AG20443 (cell line): ENCODE measurements around the gene COLEC11.
"Not testable (repeated sequence)": the region's sequence is repeated elsewhere in the genome, so short reads cannot be mapped to it uniquely, and the experiment has no call there.

Source experiments
- DNase-seq: peaks from one replicate; pipeline ENCODE4 v3.0.0; 2012; ENCODE audit warnings: low spot score, mixed read lengths

Gene COLEC11

DNA sequence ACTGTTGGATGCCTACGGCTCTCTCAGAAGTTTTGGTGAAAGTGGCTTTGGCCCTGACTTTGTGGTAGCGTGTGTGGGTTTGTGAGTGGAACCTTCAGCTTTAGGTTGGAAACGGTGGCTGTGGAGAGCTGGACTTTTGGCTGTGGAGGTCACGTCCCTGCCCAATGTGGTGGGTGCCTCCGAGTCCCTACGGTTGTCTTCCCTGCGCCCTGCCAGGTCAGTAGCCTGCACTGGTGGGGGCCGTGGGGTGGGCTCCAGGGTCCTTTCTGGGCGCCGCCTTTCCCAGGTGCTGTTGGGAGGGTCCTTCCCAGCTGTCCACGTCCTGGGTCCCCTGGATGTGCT lies 11.1 kb downstream of the COLEC11 start:
- DNase-seq = no peak

DNA sequence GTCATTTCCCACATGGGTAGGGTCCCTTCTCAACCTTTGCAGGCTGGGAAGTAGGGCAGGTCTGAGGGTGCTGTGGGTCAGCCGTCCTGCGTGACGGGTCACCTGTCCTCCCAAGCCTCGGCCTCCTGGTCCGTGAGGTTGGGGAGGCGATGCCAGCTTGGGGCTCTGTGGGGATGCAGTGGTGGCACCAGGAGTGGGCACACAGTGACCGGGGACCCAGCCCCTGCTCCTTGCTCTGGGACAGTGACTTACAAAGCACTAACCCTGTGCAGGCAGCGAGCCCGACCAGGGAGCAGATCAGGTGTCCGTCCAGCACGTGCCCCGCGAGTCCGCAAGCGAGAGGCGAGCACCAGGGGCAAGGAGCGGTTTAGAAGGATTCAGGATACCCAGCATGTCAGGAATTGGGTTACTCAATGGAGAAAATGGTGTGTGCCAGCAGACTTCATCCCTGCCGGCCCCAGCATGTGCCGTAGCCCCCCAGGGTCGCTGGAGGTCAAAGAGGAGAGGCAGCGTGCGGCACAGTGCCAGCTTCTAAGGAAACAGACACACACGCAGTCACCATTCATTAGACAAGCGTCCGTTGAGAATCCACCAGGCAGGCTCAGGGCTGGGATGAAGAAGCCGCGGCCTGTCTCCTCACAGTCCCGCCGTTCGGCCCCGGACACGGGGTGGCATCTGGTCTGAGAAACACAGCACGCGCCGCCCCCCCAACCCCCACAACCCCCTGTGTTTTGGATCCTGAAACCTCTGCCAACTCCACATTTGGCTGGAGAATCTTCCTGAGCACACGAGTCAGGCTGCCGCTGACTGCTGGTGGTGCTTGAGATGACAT lies 11.7 kb downstream of the COLEC11 start:
- DNase-seq = no peak

GRCh38 chr2:3608373-3609278 lies 13.7 kb downstream of the COLEC11 start:
- no peak for DNase-seq

- DNase-seq = not testable (repeated sequence)
Observed at GRCh38 chr2:3609279-3609673, 14.4 kb downstream of the COLEC11 start.

DNA sequence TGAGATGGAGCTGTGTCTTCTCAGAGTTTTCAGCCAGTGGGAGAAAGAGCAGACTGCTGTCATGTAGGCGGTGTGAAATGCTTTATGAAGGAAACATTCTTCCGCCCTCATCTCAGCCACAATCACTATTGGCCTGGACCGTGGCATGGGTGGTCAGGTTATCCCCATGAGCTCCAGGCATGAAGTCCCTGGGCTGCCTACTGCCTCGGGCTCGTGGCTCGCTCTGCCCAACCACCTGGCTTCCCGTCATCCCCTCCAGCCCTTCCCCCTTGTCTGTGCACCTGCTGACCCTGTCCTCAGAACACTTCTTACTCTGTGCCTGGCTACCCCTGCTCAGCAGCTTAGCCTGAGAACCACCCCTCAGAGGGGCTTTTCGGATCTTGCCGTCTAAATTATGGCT lies 15.5 kb downstream of the COLEC11 start:
- DNase-seq = no peak

GRCh38 chr2:3610881-3611505 lies 16.1 kb downstream of the COLEC11 start:
- DNase-seq = no peak

DNA sequence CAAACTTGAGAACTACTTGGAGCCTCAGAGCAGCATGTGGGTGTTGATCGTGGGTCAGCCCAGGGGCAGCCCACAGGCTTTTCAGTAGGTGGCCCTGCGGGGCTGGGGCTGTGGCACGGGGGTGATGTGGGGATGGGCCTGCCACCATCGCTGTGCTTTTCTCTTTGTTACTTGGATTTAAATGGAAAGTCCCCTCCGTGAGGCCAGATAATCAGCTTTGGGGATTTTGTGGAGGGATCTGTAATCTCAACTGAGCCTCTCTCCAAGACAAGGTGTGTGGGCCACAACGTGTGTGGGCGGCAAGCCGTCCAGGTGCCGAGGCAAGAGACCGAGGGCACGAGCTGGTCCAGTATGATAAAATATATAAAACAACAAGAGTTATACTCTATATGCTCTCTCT lies 16.7 kb downstream of the COLEC11 start:
- no peak for DNase-seq

DNA sequence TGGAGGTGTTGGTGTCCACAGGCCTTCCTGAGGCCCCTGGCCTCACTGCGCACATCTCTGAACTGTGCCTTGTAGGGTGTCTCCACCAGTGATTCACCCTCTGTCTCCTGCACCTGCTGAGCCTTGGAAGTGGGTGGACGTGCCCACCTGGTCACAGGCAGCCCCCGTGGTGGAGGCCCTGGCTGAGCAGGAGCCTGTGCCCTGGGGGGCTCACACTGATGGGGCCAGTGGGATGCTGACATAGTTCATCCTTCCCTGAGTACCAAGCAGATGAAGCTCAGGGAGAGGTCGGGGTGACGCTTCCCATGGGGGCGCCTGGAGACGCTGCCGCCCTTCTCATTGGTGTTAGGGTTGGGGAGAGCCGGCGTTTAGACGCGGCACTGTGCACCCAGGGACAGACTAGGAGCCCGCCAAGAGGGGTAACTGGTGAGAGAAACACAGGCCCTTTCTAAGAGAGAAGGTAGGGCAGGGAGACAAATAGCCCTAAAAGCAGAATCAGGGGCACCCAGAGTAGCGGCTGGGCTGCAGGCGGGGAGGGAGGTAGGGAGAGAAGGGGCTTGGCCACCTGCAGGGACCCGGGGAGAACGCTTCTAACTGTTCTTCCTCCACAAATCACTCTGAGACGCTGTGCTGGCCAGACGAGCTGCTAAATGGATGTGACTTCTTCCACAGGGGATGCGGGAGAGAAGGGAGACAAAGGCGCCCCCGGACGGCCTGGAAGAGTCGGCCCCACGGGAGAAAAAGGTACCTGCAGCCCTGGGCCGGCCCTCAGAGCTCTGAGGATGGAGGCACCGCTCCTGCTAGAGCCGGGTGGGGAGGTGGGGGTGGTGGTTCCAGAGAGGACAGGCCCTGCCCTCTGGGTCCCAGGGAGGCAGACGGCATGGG lies 18.0 kb downstream of the COLEC11 start:
- no peak for DNase-seq

DNA sequence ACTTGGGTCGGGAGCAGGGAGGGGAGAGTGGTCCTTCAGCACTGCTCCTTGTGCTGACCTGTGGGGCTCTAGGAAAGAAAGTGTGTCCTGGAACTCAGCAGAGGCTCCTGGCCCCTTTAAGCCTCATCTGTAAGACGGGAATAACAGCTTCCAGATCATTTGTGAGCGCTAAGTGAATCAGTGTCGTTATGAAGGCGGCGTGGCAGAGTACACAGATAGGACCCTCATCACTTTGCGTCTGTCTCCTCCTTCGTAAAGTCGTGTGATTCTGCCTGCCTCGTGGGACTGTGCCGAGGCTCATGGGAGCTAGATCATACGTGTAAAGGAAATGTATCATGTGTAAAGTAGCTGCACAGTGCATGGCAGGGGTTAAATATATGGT lies 18.6 kb downstream of the COLEC11 start:
- no peak for DNase-seq

GRCh38 chr2:3614743-3615142 lies 19.8 kb downstream of the COLEC11 start:
- DNase-seq = not testable (repeated sequence)

DNA sequence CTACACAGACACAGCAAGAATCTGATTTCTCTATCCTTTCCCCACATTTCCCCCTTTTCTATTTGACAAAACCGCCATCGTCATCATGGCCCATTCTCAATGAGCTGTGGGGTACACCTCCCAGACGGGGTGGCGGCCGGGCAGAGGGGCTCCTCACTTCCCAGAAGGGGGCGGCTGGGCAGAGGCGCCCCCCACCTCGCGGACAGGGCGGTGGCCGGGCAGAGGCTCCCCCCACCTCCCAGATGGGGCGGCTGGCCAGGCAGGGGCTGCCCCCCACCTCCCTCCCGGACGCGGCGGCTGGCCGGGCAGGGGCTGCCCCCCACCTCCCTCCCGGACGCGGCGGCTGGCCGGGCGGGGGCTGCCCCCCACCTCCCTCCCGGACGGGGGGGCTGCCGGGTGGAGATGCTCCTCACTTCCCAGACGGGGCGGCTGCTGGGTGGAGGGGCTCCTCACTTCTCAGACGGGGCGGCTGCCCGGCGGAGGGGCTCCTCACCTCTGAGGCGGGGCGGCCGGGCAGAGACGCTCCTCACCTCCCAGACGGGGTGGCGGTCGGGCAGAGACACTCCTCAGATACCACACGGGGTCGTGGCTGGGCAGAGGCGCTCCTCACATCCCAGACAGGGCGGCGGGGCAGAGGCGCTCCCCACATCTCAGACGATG lies 20.8 kb downstream of the COLEC11 start:
- DNase-seq = not testable (repeated sequence)

GRCh38 chr2:3616435-3617197 lies 21.7 kb downstream of the COLEC11 start:
- not testable (repeated sequence) for DNase-seq

- DNase-seq = no peak
Observed at GRCh38 chr2:3617198-3617890, 22.4 kb downstream of the COLEC11 start.

GRCh38 chr2:3618367-3618766 lies 23.5 kb downstream of the COLEC11 start:
- DNase-seq = no peak

GRCh38 chr2:3619033-3619432 lies 24.1 kb downstream of the COLEC11 start:
- DNase-seq = no peak

DNA sequence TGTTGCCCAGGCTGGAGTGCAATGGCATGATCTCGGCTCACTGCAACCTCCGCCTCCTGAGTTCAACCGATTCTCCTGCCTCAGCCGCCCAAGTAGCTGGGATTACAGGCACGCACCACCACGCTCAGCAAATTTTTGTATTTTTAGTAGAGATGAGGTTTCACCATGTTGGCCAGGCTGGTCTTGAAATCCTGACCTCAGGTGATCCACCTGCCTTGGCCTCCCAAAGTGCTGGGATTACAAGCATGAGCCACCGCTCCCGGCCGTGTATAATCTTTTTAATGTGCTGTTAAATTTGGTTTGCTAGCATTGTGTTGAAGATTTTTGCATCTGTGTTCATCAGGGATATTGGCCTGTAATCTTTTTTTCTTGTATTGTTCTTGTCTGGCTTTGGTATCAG lies 24.7 kb downstream of the COLEC11 start:
- DNase-seq = not testable (repeated sequence)

- no peak for DNase-seq
Observed at GRCh38 chr2:3620834-3621233, 25.9 kb downstream of the COLEC11 start.

DNA sequence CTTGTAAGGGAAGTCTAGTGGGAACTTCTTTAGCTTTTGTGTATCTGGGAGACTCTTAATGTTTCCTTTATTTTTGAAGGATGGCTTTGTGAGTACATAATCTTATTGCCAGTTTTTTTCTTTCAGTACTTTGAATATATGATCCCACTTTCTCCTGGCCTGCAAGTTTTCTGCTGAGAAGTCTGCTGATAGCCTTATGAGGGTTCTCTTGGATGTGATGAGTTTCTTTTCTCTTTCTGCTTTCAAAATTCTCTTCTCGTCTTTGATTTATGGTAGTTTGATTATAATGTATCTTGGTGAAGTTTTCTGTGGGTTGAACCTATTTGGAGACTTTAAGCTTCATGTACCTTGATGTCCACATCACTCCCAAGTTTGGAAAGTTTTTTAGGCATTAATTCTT lies 28.1 kb downstream of the COLEC11 start:
- DNase-seq = no peak

DNA sequence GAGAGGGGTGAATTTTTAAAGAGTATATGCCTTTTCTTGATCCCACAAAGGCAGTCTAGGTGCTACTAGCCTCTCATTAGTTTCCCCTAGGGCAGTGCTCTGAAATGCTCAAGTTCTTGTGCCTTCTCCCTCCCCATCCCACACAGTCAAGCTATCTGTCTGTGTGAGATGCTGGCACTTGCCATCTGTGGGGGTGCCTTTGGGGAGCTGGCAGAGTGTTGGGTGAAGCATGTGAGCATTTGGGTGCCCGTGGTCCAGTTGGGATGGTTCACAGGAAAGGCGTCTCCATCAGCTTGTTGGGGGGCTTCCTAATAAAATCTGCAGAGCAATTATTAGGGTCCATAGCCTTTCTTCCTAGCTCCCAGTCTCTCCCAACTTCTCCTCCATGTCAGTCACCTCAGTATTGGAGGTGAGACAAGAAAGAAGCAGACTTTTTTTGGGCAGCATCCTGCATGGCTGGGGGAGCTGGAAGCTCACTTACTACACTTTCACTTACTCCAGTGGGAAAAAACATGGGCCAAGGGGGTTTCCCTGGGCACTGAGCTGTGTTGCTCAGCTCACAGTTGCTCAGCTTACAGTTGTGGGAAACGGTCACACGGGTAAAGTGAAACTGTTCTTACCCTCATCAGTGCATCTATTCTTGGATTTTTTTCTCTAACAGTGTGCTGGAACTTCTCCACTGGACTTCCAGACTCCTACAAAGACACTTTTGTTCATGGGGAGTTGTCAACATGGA lies 29.3 kb downstream of the COLEC11 start:
- no peak for DNase-seq
